HL-60 (cell line): ENCODE results near the gene GPR142.

ENCODE experiments used
- SPI1 ChIP-seq: IDR thresholded peaks from 2 replicates; pipeline ENCODE4 v1.6.1; 2012; ENCODE audit warnings: low read depth, mild to moderate bottlenecking, borderline replicate concordance
- TF ChIP-seq, protein P1 (sequence below): IDR thresholded peaks from one replicate; pipeline ENCODE4 v1.5.1; 2011; ENCODE audit warnings: low read length, control low read depth, inconsistent platforms; ENCODE audit not compliant: insufficient read depth
- TF ChIP-seq, protein P2 (sequence below): IDR thresholded peaks from 2 replicates; pipeline ENCODE4 v1.6.1; 2012; ENCODE audit warnings: low read depth; ENCODE audit not compliant: insufficient replicate concordance

GRCh38 chr17:74386386-74386785, 19.1 kb downstream of the GPR142 start:
- TF ChIP-seq, protein P1, sequence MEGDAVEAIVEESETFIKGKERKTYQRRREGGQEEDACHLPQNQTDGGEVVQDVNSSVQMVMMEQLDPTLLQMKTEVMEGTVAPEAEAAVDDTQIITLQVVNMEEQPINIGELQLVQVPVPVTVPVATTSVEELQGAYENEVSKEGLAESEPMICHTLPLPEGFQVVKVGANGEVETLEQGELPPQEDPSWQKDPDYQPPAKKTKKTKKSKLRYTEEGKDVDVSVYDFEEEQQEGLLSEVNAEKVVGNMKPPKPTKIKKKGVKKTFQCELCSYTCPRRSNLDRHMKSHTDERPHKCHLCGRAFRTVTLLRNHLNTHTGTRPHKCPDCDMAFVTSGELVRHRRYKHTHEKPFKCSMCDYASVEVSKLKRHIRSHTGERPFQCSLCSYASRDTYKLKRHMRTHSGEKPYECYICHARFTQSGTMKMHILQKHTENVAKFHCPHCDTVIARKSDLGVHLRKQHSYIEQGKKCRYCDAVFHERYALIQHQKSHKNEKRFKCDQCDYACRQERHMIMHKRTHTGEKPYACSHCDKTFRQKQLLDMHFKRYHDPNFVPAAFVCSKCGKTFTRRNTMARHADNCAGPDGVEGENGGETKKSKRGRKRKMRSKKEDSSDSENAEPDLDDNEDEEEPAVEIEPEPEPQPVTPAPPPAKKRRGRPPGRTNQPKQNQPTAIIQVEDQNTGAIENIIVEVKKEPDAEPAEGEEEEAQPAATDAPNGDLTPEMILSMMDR = no peak
- TF ChIP-seq, protein P2, sequence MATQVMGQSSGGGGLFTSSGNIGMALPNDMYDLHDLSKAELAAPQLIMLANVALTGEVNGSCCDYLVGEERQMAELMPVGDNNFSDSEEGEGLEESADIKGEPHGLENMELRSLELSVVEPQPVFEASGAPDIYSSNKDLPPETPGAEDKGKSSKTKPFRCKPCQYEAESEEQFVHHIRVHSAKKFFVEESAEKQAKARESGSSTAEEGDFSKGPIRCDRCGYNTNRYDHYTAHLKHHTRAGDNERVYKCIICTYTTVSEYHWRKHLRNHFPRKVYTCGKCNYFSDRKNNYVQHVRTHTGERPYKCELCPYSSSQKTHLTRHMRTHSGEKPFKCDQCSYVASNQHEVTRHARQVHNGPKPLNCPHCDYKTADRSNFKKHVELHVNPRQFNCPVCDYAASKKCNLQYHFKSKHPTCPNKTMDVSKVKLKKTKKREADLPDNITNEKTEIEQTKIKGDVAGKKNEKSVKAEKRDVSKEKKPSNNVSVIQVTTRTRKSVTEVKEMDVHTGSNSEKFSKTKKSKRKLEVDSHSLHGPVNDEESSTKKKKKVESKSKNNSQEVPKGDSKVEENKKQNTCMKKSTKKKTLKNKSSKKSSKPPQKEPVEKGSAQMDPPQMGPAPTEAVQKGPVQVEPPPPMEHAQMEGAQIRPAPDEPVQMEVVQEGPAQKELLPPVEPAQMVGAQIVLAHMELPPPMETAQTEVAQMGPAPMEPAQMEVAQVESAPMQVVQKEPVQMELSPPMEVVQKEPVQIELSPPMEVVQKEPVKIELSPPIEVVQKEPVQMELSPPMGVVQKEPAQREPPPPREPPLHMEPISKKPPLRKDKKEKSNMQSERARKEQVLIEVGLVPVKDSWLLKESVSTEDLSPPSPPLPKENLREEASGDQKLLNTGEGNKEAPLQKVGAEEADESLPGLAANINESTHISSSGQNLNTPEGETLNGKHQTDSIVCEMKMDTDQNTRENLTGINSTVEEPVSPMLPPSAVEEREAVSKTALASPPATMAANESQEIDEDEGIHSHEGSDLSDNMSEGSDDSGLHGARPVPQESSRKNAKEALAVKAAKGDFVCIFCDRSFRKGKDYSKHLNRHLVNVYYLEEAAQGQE = no peak
- TF ChIP-seq SPI1 = no peak
